MM.1S (cell line): Measurements from ENCODE around the gene CRYZ.

Source experiments
- DNase-seq: peaks from one replicate; pipeline ENCODE4 v3.0.0-alpha.2; 2015
- H2AFZ ChIP-seq: fragments of 300-600 bp; sonication (generic); 2 replicates; pipeline ENCODE4 v1.6.0; 2016; ENCODE audit warnings: antibody characterized with exemption, low read length
- H3F3A ChIP-seq: fragments of 300-600 bp; sonication (generic); 2 replicates; pipeline ENCODE4 v1.6.1; 2016; ENCODE audit warnings: mild to moderate bottlenecking, antibody characterized with exemption, low read length, moderate library complexity, mixed read lengths; ENCODE audit not compliant: insufficient read depth
- H3K27ac ChIP-seq: fragments of 300-600 bp; sonication (generic); 2 replicates; pipeline ENCODE4 v1.5.1; 2016; ENCODE audit warnings: mild to moderate bottlenecking, low read length
- H3K27me3 ChIP-seq: fragments of 300-600 bp; sonication (generic); replicated peaks from 2 replicates; pipeline ENCODE4 v1.6.0; 2016; ENCODE audit warnings: low read length; ENCODE audit not compliant: insufficient read depth
- H3K36me3 ChIP-seq: fragments of 300-600 bp; sonication (generic); replicated peaks from 2 replicates; pipeline ENCODE4 v1.6.1; 2016; ENCODE audit warnings: mild to moderate bottlenecking, low read length, mixed read lengths; ENCODE audit not compliant: insufficient read depth
- H3K4me1 ChIP-seq: fragments of 300-600 bp; sonication (generic); 2 replicates; pipeline ENCODE4 v1.6.1; 2016; ENCODE audit warnings: low read length, mixed read lengths
- H3K4me2 ChIP-seq: fragments of 300-600 bp; sonication (generic); 2 replicates; pipeline ENCODE4 v1.6.0; 2016; ENCODE audit warnings: low read depth, low read length
- H3K4me3 ChIP-seq: fragments of 300-600 bp; sonication (generic); 2 replicates; pipeline ENCODE4 v1.5.1; 2016; ENCODE audit warnings: low read length, mixed read lengths
- H3K79me2 ChIP-seq: fragments of 300-600 bp; sonication (generic); 2 replicates; pipeline ENCODE4 v1.6.1; 2016; ENCODE audit warnings: mixed run types, low read length, mixed read lengths
- H3K9ac ChIP-seq: fragments of 300-600 bp; sonication (generic); 2 replicates; pipeline ENCODE4 v1.6.1; 2016; ENCODE audit warnings: low read length, mixed read lengths
- H3K9me2 ChIP-seq: fragments of 300-600 bp; sonication (generic); replicated peaks from 2 replicates; pipeline ENCODE4 v1.6.1; 2016; ENCODE audit warnings: mild to moderate bottlenecking, low read length, mixed read lengths; ENCODE audit not compliant: insufficient read depth
- H3K9me3 ChIP-seq: fragments of 300-600 bp; sonication (generic); replicated peaks from 2 replicates; pipeline ENCODE4 v1.6.1; 2016; ENCODE audit warnings: mild to moderate bottlenecking, low read length, mixed read lengths; ENCODE audit not compliant: insufficient read depth
- H4K20me1 ChIP-seq: fragments of 300-600 bp; sonication (generic); 2 replicates; pipeline ENCODE4 v1.6.1; 2016; ENCODE audit warnings: mild to moderate bottlenecking, low read length, moderate library complexity, mixed read lengths; ENCODE audit not compliant: insufficient read depth
- CTCF ChIP-seq: fragments of 300-600 bp; sonication (generic); IDR thresholded peaks from 2 replicates; pipeline ENCODE4 v1.5.1; 2016; ENCODE audit warnings: antibody characterized with exemption, low read length, mixed read lengths
- EZH2 ChIP-seq: fragments of 300-600 bp; sonication (generic); optimal IDR thresholded peaks from 2 replicates; pipeline ENCODE3; 2017; ENCODE audit warnings: low read depth, mild to moderate bottlenecking, antibody characterized with exemption, low read length, mixed read lengths
- EZH2phosphoT487 ChIP-seq: fragments of 300-600 bp; sonication (generic); IDR thresholded peaks from 2 replicates; pipeline ENCODE4 v1.6.1; 2018; ENCODE audit warnings: antibody characterized with exemption, low read length

Gene CRYZ

GRCh38 chr1:74689621-74690363 lies 43.1 kb downstream of the CRYZ start:
- H3K4me3 ChIP-seq, result no peak overlapping the region
- H2AFZ ChIP-seq, result peak overlapping the region; percentile 1; the same call in 1 of the 2 replicates
- no peak for TF ChIP-seq EZH2phosphoT487
- peak; percentile 88 for TF ChIP-seq CTCF
- H3K9me2 ChIP-seq, result no peaks in the 10 kb centered on the region
- no peaks in the 10 kb centered on the region for H4K20me1 ChIP-seq
- DNase-seq, result peak; percentile 63
- no peaks in the 10 kb centered on the region for H3F3A ChIP-seq
- H3K4me1 ChIP-seq, result no peaks in the 10 kb centered on the region
- no peaks in the 10 kb centered on the region for H3K79me2 ChIP-seq
- H3K27me3 ChIP-seq, result no peaks in the 10 kb centered on the region
- no peak overlapping the region for H3K9ac ChIP-seq
- H3K27ac ChIP-seq, result no peak overlapping the region
- H3K36me3 ChIP-seq, result no peaks in the 10 kb centered on the region
- no peak overlapping the region for H3K4me2 ChIP-seq
- H3K9me3 ChIP-seq, result no peaks in the 10 kb centered on the region

GRCh38 chr1:74686928-74687327 lies 45.9 kb downstream of the CRYZ start:
- no peak overlapping the region for H3K27ac ChIP-seq
- no peaks in the 10 kb centered on the region for H3K9me2 ChIP-seq
- no peaks in the 10 kb centered on the region for H4K20me1 ChIP-seq
- no peak for DNase-seq
- no peak overlapping the region for H3K9ac ChIP-seq
- H3K4me3 ChIP-seq, result no peak overlapping the region
- no peaks in the 10 kb centered on the region for H3K27me3 ChIP-seq
- H3K9me3 ChIP-seq, result no peaks in the 10 kb centered on the region
- no peaks in the 10 kb centered on the region for H3K4me1 ChIP-seq
- no peaks in the 10 kb centered on the region for H3F3A ChIP-seq
- H3K4me2 ChIP-seq, result no peak overlapping the region
- H3K36me3 ChIP-seq, result no peaks in the 10 kb centered on the region
- no peak overlapping the region for H2AFZ ChIP-seq
- TF ChIP-seq EZH2phosphoT487 (no peak), CTCF (no peak), EZH2 (no peak)
- no peaks in the 10 kb centered on the region for H3K79me2 ChIP-seq

GRCh38 chr1:74684301-74684700 lies 48.5 kb downstream of the CRYZ start:
- no peaks in the 10 kb centered on the region for H3F3A ChIP-seq
- H3K27me3 ChIP-seq, result no peaks in the 10 kb centered on the region
- no peak overlapping the region for H3K4me3 ChIP-seq
- no peaks in the 10 kb centered on the region for H4K20me1 ChIP-seq
- H2AFZ ChIP-seq, result no peak overlapping the region
- no peak overlapping the region for H3K27ac ChIP-seq
- H3K9me3 ChIP-seq, result no peaks in the 10 kb centered on the region
- no peaks in the 10 kb centered on the region for H3K36me3 ChIP-seq
- no peaks in the 10 kb centered on the region for H3K79me2 ChIP-seq
- H3K4me1 ChIP-seq, result no peaks in the 10 kb centered on the region
- no peaks in the 10 kb centered on the region for H3K9me2 ChIP-seq
- no peak overlapping the region for H3K4me2 ChIP-seq
- TF ChIP-seq EZH2phosphoT487, result no peak
- TF ChIP-seq CTCF, result no peak
- TF ChIP-seq EZH2, result no peak
- DNase-seq, result no peak
- H3K9ac ChIP-seq, result no peak overlapping the region
